H1 (cell line): ENCODE results near the gene NTN4.

Experiments used
- EZH2 ChIP-seq: fragments of 200-600 bp; sonication (generic); IDR thresholded peaks from 2 replicates; pipeline ENCODE4 v1.7.1; 2012; ENCODE audit warnings: low read depth, mild to moderate bottlenecking, moderate library complexity, low read length, inconsistent platforms; ENCODE audit not compliant: severe bottlenecking
- KDM1A ChIP-seq: fragments of 200-600, 300-600 bp; sonication (generic); IDR thresholded peaks from 2 replicates; pipeline ENCODE4 v1.7.1; 2016; ENCODE audit warnings: mild to moderate bottlenecking, low read length, borderline replicate concordance
- POLR2A ChIP-seq, 2 experiments: IDR thresholded peaks; 1 replicate in 1 of 2; 2 replicates in 1 of 2; pipeline ENCODE4 v1.6.1; 2011; ENCODE audit warnings: low read depth in 2 of 2, low read length in 2 of 2, mild to moderate bottlenecking in 2 of 2; ENCODE audit errors: control extremely low read depth in 1 of 2
- SIN3A ChIP-seq, 2 experiments: IDR thresholded peaks in 1 of 2; conservative IDR thresholded peaks in 1 of 2; 2 replicates each; pipeline ENCODE4 v1.6.1; 2011 to 2012; ENCODE audit warnings: low read length in 2 of 2, improper control_type of control experiment in 1 of 2, low read depth in 1 of 2, mild to moderate bottlenecking in 1 of 2
- SIRT6 ChIP-seq: IDR thresholded peaks from one replicate; pipeline ENCODE4 v1.7.1; 2012; ENCODE audit warnings: low read length, inconsistent platforms
- TCF12 ChIP-seq: IDR thresholded peaks from 2 replicates; pipeline ENCODE4 v1.6.1; 2011; ENCODE audit warnings: low read depth, mild to moderate bottlenecking, low read length
- TF ChIP-seq, protein P1 (sequence below), 3 experiments: IDR thresholded peaks; 1 replicate in 2 of 3; 2 replicates in 1 of 3; pipeline versions ENCODE4 v1.5.1 to v1.6.1; 2011; ENCODE audit warnings: low read length in 3 of 3, mild to moderate bottlenecking in 3 of 3, inconsistent platforms in 2 of 3, low read depth in 1 of 3, moderate library complexity in 1 of 3; ENCODE audit not compliant: insufficient read depth in 1 of 3; ENCODE audit errors: control extremely low read depth in 1 of 3
- TF ChIP-seq, protein P2 (sequence below): IDR thresholded peaks from 2 replicates; pipeline ENCODE4 v1.6.1; 2011; ENCODE audit warnings: low read depth, mild to moderate bottlenecking, low read length; ENCODE audit not compliant: insufficient read depth

DNA sequence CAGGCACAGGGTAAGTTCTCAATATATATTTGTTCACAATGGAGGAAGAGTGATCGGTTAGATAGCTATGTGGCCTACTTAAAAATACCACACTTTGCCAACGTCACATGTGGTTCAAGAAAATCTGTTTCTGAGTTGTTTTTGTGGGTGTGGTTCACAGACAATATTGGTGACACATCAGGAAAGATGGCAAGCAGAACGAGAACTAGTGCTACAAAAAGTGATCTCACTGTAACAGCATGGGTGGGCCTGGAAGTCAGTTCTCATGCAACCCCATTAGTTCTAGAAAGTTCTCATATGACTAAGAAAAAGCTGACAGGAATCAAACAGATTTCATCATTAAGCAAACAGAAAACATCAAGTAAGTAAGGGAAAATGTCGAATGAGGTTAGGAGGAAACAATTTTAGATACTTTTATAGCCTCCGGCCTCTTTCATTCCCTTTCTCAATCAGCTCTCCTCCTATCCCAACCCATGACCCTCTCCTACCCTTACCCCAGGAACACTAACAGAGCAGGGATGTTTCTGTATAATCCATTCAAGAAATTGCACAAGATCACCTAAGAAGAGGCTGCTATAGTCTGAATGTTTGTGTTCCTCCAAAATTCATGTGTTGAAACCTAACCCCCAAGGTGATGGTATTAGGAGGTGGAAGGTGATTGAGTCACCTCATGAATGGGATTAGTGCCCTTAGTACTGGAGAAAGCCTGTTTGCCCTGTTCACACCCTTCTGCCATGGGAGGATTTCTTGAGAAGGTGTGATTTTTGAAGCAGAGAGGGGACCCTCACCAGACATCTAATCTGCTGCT, 15.5 kb upstream of the NTN4 start:
- TF ChIP-seq, protein P1, sequence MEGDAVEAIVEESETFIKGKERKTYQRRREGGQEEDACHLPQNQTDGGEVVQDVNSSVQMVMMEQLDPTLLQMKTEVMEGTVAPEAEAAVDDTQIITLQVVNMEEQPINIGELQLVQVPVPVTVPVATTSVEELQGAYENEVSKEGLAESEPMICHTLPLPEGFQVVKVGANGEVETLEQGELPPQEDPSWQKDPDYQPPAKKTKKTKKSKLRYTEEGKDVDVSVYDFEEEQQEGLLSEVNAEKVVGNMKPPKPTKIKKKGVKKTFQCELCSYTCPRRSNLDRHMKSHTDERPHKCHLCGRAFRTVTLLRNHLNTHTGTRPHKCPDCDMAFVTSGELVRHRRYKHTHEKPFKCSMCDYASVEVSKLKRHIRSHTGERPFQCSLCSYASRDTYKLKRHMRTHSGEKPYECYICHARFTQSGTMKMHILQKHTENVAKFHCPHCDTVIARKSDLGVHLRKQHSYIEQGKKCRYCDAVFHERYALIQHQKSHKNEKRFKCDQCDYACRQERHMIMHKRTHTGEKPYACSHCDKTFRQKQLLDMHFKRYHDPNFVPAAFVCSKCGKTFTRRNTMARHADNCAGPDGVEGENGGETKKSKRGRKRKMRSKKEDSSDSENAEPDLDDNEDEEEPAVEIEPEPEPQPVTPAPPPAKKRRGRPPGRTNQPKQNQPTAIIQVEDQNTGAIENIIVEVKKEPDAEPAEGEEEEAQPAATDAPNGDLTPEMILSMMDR (IDR thresholded peaks at IDR 0.05; ENCODE audit: control extremely low read depth in 1 of 3, insufficient read depth in 1 of 3, low read depth in 1 of 3, low read length in 3 of 3) = no peak
- TF ChIP-seq SIN3A (conservative IDR thresholded peaks at IDR 0.05 in 1 of 2, IDR thresholded peaks at IDR 0.05 in 1 of 2; ENCODE audit: low read depth in 1 of 2, low read length in 2 of 2) (no peak), EZH2 (no peak), TCF12 (no peak), POLR2A (IDR thresholded peaks at IDR 0.05; ENCODE audit: control extremely low read depth in 1 of 2, low read depth in 2 of 2, low read length in 2 of 2) (no peak), KDM1A (no peak), SIRT6 (no peak)
- TF ChIP-seq, protein P2, sequence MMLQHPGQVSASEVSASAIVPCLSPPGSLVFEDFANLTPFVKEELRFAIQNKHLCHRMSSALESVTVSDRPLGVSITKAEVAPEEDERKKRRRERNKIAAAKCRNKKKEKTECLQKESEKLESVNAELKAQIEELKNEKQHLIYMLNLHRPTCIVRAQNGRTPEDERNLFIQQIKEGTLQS = no peak
